GM10266 (cell line): Measurements from ENCODE around the gene COMMD2.

Experiments
- DNase-seq: peaks from one replicate; pipeline ENCODE4 v3.0.0; 2012; ENCODE audit errors: extremely low spot score
- TF ChIP-seq, protein P1 (sequence below): IDR thresholded peaks from 2 replicates; pipeline ENCODE4 v1.5.1; 2012; ENCODE audit warnings: mild to moderate bottlenecking, low read depth; ENCODE audit not compliant: control insufficient read depth, insufficient read depth; ENCODE audit errors: missing control alignments

The COMMD2 gene

DNA sequence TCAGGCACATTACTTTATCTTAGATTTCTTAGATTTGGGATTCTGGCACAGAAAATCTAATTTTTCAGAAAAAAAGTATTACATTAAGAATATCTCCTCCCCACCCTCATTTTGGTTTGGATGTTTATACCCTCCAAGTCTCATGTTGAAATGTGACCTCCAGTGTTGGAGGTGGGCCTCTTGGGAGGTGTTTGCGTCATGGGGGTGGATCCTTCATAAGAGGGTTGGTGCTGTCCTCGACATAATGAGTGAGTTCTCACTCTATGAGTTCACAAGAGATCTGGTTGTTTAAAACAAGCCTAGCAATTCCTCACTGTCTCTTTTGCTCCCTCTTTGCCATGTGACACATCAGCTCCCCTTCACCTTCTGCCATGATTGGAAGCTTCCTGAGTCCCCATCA lies 48.8 kb downstream of the COMMD2 start:
- TF ChIP-seq, protein P1, sequence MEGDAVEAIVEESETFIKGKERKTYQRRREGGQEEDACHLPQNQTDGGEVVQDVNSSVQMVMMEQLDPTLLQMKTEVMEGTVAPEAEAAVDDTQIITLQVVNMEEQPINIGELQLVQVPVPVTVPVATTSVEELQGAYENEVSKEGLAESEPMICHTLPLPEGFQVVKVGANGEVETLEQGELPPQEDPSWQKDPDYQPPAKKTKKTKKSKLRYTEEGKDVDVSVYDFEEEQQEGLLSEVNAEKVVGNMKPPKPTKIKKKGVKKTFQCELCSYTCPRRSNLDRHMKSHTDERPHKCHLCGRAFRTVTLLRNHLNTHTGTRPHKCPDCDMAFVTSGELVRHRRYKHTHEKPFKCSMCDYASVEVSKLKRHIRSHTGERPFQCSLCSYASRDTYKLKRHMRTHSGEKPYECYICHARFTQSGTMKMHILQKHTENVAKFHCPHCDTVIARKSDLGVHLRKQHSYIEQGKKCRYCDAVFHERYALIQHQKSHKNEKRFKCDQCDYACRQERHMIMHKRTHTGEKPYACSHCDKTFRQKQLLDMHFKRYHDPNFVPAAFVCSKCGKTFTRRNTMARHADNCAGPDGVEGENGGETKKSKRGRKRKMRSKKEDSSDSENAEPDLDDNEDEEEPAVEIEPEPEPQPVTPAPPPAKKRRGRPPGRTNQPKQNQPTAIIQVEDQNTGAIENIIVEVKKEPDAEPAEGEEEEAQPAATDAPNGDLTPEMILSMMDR, result no peak
- no peak for DNase-seq

DNA sequence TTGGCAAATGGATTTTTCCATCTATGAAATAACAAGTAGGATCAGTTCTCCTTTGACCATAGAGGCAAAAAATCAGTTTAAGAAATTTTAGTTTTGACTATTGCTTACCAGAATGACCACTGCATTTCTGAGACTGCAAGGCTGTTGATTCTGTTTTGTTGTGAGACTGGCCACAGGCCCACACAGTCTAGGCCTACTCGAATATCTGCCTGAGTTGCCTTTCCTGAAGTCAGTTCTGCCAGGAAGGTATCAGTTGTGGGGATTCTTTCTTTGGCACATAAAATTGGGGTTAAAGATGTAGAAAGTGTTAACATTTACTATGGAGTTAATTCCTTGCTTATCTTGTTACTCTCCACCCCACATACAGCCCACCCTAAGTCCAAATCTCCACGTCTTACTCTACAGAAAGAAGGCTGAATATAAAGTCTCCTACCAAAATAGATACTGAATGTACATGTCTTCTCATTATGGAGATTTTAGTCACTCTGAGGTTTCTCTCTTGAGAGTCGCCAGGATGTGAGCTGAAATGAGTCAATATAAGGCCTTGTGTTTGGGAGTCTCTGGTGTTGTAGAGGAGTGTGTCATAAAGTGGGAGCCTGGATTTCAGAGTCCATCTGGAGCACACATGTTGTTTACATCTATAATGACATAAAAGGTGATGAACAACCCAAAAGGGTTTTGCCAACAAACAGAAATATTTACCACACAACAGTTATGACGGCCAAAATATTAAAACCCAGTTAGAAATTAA lies 49.4 kb downstream of the COMMD2 start:
- TF ChIP-seq, protein P1, result no peak
- DNase-seq, result no peak

DNA sequence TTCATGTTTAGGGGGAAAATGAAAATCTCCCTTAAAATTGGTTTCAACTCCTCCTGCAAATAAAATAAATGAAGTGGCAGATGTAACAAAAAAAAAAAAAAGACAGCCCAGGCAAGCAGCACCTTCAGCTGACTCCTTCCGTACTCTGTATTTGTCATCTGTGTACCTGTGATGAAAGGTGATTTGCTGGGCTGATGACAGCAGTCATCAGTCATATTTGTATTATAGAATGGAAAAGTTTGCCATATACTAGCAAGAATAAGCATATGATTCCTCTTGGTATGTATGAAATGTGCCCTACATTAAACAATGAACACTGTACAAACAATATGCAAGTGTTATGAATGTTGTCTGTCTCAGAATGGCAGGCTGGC lies 50.3 kb downstream of the COMMD2 start:
- no peak for DNase-seq
- TF ChIP-seq, protein P1, result no peak

DNA sequence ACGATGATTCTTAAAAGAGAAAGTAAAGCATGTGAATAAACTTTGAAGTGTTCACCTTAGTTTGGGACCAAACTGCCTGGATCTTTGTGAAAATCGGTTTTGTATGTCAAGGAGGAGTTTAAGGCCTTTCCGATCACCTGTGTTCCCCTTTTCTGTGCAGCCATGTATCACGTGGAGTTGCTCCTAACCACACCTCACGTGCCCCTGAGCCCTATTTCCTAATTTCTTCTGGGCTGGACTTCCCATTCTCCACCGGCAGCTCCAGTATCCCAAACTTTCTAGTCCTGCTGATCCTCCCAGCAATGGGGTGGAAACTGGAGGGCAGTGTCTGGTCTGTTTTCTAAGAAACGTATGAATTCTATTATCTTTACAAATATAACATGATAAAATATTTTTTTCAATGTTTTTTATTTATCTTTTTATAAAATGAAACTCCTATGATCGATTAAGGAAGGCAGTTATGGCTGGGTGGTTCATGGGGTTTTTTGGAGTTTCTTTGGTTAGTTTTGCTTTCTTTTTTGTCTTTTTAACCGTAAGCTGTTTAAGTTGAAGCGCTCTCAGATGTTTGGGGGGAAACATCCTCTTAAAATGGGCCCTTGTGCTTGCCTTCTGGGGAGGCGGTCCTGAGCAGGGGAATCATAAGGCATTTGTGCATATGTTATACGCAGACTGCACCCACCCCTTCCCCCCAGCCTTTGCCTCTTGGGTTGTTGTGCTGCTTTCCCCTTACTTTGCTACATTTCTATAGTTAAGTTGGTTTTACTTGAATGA lies 50.9 kb downstream of the COMMD2 start:
- no peak for DNase-seq
- TF ChIP-seq, protein P1, result no peak
